HG02852 (cell line): ENCODE data around the gene C12orf57.

Experiments
- ATAC-seq: cut with Tn5 transposase; IDR thresholded peaks from one replicate; pipeline ENCODE4 v1.9.1; 2021; ENCODE audit warnings: mild to moderate bottlenecking, moderate library complexity; ENCODE audit not compliant: unreplicated experiment

C12orf57 gene

DNA sequence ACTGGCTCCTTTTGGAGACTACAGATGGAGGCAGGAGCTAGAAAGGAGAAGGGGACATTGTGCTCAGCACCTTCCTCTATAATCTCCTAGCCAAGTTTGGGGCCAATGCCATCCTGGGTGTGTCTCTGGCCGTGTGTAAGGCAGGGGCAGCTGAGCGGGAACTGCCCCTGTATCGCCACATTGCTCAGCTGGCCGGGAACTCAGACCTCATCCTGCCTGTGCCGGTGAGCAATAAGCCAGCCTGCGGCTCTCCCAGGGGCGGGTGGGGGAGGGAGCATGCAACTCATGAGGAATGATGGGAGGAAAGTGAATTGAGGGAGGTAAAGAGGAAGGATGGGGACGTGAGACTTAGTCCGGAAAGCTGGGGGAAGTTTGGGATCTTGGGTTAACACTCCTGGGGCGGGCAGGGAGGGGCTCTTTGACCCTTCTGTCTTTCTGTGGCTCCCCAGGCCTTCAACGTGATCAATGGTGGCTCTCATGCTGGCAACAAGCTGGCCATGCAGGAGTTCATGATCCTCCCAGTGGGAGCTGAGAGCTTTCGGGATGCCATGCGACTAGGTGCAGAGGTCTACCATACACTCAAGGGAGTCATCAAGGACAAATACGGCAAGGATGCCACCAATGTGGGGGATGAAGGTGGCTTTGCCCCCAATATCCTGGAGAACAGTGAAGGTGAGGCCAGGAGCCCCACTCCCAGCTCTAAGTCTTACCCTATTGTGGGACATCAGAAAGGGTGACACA is 26.2 kb upstream of the C12orf57 start:
- ATAC-seq: no peak

DNA sequence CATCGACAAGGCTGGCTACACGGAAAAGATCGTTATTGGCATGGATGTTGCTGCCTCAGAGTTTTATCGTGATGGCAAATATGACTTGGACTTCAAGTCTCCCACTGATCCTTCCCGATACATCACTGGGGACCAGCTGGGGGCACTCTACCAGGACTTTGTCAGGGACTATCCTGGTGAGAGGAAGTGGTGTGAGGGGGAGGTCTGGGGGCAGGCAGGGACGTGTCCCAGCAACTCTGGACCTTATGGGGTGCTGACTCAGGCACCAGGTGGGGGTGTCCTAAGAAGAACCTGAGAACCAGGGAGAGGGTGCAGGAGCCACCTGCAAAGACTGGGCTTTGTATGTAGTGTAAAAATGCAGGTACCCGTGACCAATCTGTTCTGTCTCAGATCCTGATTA is 24.2 kb upstream of the C12orf57 start:
- ATAC-seq: no peak

DNA sequence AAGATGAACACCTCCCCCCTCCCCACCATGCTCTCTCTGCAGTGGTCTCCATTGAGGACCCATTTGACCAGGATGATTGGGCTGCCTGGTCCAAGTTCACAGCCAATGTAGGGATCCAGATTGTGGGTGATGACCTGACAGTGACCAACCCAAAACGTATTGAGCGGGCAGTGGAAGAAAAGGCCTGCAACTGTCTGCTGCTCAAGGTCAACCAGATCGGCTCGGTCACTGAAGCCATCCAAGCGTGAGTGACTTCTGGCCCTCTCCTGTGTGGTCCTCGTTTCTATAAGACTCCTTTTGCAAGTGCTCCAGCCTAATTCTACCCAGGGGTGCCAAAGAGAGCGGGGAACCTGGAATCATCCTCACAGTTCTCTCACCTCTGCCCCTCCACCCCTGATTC is 22.3 kb upstream of the C12orf57 start:
- no peak for ATAC-seq

DNA sequence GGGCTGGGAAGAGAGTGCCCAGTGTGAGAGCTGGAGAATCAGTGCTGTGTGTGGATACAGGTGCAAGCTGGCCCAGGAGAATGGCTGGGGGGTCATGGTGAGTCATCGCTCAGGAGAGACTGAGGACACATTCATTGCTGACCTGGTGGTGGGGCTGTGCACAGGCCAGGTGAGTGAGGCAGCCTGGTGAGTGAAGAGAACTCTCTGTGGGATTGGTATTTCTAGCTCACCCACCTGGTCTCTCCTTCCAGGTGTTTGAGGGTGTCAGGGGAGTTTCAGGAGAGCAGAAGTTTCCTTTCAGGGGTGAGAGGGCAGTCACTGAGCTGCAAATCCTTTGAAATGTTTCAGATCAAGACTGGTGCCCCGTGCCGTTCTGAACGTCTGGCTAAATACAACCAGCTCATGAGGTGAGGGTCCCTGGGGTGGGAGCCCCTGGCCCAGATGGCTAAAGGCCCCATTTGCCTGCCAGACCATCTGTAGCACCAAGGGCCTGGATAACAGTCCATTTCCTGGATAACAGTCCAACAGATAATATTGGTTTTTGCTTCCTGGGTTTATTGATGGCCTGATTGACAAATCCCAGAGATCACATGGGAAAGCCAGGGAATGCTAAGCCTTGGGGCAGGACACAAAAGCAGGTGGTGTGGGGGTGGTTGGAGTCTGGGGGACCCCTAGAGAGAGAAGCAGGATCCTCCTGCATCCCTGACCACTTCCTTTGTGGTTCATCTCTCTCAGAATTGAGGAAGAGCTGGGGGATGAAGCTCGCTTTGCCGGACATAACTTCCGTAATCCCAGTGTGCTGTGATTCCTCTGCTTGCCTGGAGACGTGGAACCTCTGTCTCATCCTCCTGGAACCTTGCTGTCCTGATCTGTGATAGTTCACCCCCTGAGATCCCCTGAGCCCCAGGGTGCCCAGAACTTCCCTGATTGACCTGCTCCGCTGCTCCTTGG is 21.6 kb upstream of the C12orf57 start:
- no peak for ATAC-seq

DNA sequence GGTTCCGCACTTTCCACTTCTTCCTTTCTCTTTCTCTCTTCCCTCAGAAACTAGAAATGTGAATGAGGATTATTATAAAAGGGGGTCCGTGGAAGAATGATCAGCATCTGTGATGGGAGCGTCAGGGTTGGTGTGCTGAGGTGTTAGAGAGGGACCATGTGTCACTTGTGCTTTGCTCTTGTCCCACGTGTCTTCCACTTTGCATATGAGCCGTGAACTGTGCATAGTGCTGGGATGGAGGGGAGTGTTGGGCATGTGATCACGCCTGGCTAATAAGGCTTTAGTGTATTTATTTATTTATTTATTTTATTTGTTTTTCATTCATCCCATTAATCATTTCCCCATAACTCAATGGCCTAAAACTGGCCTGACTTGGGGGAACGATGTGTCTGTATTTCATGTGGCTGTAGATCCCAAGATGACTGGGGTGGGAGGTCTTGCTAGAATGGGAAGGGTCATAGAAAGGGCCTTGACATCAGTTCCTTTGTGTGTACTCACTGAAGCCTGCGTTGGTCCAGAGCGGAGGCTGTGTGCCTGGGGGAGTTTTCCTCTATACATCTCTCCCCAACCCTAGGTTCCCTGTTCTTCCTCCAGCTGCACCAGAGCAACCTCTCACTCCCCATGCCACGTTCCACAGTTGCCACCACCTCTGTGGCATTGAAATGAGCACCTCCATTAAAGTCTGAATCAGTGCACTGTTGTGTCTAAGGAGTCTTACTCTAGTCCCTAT is 20.7 kb upstream of the C12orf57 start:
- ATAC-seq: no peak

DNA sequence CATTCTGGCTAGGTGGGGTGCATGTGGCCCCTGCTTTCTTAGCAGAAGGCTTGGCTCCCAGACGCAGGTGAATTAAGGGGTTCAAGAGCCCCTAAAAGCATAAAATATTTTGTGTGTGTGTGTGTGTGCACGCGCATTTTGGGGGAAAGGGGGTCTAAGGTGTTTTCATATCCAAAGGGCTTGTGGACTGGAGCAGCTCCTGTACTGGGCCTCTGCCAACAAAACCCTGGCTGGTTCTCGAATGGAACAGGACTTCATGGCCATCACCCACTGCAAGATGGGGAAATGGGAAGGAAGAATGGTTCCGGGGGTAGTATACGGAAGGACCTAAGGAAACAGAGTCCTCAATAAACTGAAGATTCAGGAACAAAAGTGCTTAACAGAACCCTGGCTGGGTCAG is 20.0 kb upstream of the C12orf57 start:
- ATAC-seq: no peak

DNA sequence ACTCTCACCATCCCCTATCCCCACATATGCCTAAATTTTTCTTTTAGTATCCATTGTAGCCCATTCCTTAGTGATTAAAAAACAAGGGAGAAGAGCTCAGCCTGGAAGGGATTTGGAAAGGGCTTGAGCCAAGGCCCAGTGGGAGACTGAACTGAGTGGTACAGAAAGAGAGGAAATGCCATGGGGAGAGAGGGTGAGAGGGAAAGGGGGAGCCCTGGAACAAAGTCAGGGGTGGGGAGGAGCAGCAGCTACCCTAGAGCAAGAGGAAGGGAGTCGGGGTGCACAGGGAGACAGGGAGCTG is 18.6 kb upstream of the C12orf57 start:
- ATAC-seq: no peak

DNA sequence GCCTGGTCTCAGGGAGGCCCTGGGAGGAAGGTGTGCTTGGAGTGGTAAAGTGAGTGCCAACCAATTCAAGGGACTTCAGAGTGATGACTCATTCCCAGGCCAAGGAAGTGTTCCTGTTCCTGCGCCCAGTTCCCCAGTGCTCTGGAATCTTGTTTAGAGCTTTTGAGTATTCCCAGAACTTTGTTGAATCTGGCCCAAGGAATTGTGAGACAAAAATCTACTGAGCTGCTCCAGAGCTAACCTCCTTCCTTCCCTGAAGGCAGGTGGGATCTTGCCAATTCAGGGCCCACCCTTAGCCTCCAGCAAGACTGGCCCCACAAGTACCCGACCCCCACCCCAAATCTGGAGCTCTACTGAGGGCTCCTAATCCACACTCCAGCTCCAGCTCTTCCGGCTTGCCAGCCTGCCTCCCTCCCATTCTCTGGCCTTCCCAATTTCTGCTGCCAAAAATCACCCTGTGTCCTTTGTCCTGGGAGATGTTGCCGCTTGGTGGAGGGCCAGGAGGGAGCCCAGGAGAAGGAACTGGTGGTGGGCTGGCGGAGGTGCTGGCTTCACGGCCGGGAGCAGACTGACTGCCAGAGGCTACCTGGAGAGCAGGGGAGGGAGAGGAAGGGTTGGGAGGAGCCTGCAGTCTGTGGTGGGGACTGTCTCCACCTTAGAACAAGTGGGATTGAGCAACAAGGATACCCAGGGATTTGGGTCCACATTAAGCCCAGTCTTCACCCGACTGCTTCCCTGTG is 18.1 kb upstream of the C12orf57 start:
- ATAC-seq: no peak

DNA sequence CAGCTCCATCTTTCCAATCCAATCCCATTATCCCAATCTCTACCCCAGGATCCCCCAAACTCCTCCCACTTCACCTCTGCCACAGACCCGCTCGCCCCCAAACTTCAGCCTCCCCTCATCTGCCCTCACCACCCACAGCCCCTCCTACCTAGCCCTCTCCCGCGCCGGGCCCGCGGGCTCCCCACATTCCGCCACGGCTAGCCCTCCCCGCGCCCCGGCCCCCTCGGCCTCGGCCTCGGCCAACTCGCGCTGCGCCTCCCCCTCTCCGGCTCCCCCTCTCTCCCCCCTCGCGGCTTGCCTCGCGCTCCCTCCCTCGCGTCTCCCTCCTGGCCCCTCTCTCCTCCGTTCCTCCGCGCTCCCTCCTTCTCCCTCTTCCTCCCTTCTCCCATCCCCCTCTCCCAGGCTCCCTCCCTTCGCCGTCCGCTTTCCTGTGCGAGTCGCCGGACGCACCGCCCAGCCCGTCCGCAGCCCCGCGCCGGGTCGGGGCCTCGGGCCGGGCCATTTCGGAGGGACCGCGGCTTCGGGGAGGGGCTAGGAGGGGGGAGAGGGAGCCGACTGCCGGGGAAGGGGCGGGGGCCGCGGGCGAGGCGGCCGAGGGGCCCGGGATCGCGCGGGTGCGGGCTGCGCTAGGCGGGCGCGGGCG is 16.3 kb upstream of the C12orf57 start, which contains the start of gene ATN1:
TSS of gene ATN1 (plus strand) at position 581 of the 643 bp plus-strand sequence. CDS start 6,043 bp downstream, outside the sequence.
- ATAC-seq: no peak

DNA sequence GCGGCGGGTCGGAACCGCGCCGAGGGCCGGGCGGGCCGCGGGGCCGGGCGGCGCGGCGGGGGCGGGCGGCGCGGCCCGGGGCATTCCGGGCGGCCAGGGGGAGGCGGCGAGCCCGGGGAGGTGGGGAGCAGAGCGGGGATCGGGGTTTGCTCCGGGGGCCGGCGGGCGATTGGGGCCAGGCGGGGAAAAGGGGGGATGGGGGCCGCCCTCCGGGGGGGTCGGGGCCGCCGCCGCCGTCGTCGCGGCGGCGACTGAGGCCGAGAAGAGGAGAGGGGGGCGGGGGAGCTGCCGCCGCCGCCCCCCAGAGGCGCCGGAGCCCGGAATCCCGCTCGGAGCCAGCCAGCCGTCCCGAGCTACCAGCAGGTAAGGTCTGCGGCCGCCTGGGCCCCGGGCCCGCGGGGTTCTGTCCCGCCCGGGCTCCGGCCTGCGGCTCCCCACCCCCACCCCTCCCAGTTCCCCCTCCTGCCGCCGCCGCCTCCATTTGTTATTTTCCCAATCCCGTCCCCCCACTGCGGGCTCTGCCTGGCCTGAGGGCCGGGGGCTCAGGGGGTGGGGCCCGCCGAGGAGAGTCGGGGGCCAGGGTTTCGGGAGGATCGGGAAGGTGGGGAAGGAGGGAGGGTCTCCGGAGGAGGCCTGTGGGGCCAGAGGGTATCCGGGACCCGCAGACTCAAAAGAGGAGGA is 15.7 kb upstream of the C12orf57 start:
- ATAC-seq: no peak

DNA sequence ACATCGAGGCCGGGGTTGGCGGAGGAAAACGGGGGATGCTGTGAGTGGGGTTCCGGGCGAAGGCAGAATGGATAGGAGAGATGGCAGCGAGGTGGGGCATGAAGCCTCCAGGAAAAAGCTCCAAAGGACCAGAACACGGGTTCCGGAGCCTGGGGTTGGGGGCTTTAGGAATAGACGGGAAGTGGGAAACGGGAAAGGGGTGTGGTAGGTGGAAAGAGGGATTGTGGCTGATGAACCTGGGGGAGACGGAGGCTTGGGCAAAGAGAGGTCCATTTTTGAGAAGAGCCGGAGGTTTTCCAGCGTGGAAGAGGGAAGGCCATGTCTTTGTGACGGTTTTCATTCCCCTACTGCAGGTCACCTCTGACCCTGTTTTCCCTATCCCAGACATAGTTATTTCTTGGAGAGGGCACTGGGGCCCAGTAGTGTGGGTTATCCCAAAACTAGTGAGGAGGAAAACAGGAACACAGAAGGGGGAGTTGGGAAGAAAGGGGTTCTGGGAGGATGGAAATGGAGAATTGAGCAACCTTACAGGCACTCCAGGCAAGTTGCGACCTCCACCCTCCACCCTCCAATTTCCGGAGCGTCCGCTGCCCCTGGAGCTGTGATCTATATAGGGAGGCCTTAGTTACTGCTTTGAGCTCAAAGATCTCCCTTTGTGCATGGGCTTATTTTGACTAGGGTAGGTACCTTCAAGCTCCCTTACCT is 15.0 kb upstream of the C12orf57 start:
- ATAC-seq: no peak

DNA sequence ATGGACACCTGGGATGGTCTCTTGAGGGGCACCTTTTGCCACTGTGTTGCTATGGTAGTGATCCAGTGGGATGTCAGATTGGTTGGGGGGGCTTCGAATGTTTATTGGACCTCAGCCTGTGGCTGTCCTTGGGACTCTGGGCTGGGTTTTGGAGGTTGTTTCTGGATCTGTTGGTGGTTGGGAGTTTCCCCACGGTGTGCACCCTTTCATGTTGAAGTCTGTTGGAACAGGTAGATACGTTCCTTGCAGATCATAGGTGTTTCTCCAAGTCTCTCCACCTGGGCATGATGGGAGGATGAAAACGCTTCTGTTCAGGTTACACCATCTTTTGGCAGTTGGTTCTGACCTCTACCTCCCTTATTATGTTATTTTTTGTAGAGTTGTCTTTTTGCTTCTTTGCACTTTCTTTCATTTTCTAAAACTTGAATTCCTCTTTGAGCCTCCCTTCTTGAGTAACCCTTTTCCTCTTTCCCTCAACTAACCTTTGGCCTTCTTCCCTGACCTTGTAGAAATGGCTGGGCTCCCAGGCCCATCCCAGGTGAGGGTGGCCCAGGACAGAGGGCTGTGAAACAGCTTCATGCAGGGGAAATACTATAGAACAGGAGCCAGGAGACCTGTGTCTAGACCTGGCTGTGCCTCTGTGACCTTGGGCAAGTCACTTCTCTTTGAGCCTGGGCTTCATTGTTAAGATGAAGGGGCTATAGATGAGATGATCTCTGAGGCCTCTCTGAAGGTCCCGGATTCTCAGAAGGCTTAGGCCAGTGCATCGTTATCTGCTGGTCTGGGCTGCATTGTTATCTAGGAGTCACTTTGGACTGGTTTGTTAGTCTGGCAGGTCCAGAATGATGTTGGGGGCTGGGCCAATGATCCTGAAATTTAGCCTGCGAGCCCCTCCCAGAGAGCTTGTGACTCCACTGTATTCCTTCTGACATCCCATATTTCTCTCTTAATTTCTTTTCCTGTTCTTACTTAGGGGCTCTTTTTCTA is 14.1 kb upstream of the C12orf57 start:
- ATAC-seq: no peak

DNA sequence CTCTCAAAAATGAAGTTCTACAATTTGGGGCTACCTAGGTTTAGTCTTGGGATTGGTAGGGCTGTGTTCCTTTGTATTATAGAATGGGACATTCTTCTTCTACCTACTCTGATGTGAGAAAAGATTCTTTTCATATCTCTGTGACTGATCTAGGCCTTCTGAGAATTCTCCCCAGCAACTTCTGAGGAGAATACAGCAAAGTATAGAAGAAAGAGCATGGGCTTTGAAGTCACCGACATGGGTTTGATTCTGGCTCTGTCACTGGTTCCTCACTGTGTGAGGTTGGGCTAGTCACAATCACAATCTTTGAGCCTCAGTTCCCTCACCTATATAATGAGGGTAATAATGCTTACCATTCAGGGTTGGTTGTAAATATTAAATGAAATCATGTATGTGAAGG is 11.1 kb upstream of the C12orf57 start:
- ATAC-seq: no peak

DNA sequence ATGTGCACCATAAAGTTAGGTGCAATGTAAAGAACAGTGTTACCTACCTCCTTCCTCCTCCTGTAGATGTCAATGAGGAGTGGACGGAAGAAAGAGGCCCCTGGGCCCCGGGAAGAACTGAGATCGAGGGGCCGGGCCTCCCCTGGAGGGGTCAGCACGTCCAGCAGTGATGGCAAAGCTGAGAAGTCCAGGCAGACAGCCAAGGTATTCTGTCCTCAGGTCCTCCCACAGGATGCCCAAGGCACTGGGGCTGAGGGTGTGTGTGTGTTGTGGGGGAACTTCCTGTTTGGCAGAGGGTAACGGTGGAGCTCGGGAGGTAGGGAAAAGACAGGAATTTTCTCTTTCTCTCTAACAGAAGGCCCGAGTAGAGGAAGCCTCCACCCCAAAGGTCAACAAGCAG is 9.7 kb upstream of the C12orf57 start:
- no peak for ATAC-seq

DNA sequence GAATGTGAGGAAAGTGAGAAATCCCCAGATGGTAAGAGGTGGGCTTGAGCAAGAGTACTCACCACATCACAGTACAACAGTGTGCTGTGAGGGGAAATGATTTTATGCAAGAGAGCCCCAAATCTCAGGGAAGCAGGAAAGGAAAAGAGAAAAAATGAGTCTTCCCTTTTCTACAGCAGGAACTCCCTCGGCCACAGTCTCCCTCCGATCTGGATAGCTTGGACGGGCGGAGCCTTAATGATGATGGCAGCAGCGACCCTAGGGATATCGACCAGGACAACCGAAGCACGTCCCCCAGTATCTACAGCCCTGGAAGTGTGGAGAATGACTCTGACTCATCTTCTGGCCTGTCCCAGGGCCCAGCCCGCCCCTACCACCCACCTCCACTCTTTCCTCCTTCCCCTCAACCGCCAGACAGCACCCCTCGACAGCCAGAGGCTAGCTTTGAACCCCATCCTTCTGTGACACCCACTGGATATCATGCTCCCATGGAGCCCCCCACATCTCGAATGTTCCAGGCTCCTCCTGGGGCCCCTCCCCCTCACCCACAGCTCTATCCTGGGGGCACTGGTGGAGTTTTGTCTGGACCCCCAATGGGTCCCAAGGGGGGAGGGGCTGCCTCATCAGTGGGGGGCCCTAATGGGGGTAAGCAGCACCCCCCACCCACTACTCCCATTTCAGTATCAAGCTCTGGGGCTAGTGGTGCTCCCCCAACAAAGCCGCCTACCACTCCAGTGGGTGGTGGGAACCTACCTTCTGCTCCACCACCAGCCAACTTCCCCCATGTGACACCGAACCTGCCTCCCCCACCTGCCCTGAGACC is 8.2 kb upstream of the C12orf57 start:
- no peak for ATAC-seq

DNA sequence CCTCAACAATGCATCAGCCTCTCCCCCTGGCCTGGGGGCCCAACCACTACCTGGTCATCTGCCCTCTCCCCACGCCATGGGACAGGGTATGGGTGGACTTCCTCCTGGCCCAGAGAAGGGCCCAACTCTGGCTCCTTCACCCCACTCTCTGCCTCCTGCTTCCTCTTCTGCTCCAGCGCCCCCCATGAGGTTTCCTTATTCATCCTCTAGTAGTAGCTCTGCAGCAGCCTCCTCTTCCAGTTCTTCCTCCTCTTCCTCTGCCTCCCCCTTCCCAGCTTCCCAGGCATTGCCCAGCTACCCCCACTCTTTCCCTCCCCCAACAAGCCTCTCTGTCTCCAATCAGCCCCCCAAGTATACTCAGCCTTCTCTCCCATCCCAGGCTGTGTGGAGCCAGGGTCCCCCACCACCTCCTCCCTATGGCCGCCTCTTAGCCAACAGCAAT is 7.6 kb upstream of the C12orf57 start:
- no peak for ATAC-seq
